ENCODE data around the gene ECE2.
"Not testable (repeated sequence)": the region's sequence is repeated elsewhere in the genome, so short reads cannot be mapped to it uniquely, and the experiment has no call there.

DNA sequence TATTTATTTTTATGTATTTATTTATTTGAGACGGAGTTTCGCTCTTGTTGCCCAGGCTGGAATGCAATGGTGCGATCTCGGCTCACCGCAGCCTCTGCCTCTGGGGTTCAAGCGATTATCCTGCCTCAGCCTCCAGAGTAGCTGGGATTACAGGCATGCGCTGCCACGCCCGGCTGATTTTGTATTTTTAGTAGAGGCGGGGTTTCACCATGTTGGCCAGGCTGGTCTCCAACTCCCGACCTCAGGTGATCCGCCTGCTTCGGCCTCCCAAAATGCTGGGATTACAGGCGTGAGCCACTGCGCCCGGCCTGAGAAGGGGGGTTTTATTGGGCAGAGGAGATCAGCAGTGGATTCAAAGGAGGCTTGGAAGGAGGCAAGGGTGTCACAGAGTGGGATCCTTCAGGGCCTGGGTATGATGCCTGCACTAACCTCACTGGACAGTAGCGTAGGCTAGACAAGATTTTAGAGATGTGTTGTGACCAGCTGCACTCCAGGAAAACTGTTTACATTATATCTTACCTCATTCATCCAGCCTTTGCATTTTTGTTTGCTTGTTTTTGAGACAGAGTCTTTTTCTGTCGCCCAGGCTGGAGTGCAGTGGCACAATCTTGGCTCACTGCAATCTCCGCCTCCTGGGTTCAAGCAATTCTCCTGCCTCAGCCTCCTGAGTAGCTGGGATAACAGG, 63.8 kb downstream of the ECE2 start:
- TF ChIP-seq YY1 (IDR thresholded peaks at IDR 0.05; ENCODE audit: insufficient read depth, insufficient read length); ZNF274 (IDR thresholded peaks at IDR 0.05; ENCODE audit: low read depth, low read length); SUZ12 (IDR thresholded peaks at IDR 0.05; ENCODE audit: extremely low read depth, insufficient read depth, insufficient read length): not testable (repeated sequence)

Measured in NT2/D1 (cell line).